Endodermal cell (in vitro differentiated cells): ENCODE measurements around the gene PALM3. TPM values are rescaled to one million over a fixed set of nuclear protein-coding genes. Genes with fewer than 3 reads are reported as not detected.
A peak's percentile ranks its signal among the peaks of the same experiment; 100 is the strongest.

Experiments
- DNase-seq: peaks from one replicate; pipeline ENCODE4 v3.0.0-alpha.2; 2017
- H3K27ac ChIP-seq: 2 replicates; pipeline ENCODE4 v1.5.1; 2013; ENCODE audit warnings: mild to moderate bottlenecking, low read depth, low read length, moderate library complexity
- H3K27me3 ChIP-seq: 2 replicates; pipeline ENCODE4 v1.6.1; 2013; ENCODE audit warnings: mild to moderate bottlenecking, low read length, moderate library complexity; ENCODE audit not compliant: insufficient read depth, control insufficient read depth, poor library complexity, severe bottlenecking
- H3K36me3 ChIP-seq: 2 replicates; pipeline ENCODE4 v1.7.0; 2013; ENCODE audit warnings: mild to moderate bottlenecking, low read length, moderate library complexity; ENCODE audit not compliant: control insufficient read depth, insufficient read depth
- H3K4me1 ChIP-seq: one replicate; pipeline ENCODE4 v1.7.0; 2013; ENCODE audit warnings: low read length; ENCODE audit not compliant: control insufficient read depth, insufficient read depth
- H3K4me3 ChIP-seq: 2 replicates; pipeline ENCODE4 v1.5.1; 2013; ENCODE audit warnings: mild to moderate bottlenecking, low read length, moderate library complexity
- H3K9ac ChIP-seq: 2 replicates; pipeline ENCODE4 v1.6.1; 2013; ENCODE audit warnings: mild to moderate bottlenecking, low read length, moderate library complexity; ENCODE audit not compliant: poor library complexity, severe bottlenecking; ENCODE audit errors: extremely low read depth
- H3K9me3 ChIP-seq: 2 replicates; pipeline ENCODE4 v1.6.1; 2013; ENCODE audit warnings: mild to moderate bottlenecking, low read length, moderate library complexity; ENCODE audit not compliant: control insufficient read depth
- H3K27ac Mint-ChIP-seq: 2 replicates; pipeline ENCODE4 v1.8.0; 2020; ENCODE audit warnings: mixed read lengths
- H3K27me3 Mint-ChIP-seq: 2 replicates; pipeline ENCODE4 v1.8.0; 2021; ENCODE audit warnings: mild to moderate bottlenecking, mixed read lengths; ENCODE audit not compliant: insufficient read depth
- H3K36me3 Mint-ChIP-seq: 2 replicates; pipeline ENCODE4 v1.8.0; 2020; ENCODE audit warnings: low read depth, mixed read lengths
- H3K4me1 Mint-ChIP-seq: 2 replicates; pipeline ENCODE4 v1.8.0; 2020; ENCODE audit warnings: mixed read lengths
- H3K4me3 Mint-ChIP-seq: 2 replicates; pipeline ENCODE4 v1.8.0; 2020; ENCODE audit warnings: mild to moderate bottlenecking, moderate library complexity, mixed read lengths
- H3K9me3 Mint-ChIP-seq: 2 replicates; pipeline ENCODE4 v1.8.0; 2020; ENCODE audit warnings: mild to moderate bottlenecking, mixed read lengths
- WGBS, 2 experiments: methylation state at CpG; one replicate each; pipeline versions ENCODE4 v1.1.5 to v1.1.7; 2013; ENCODE audit warnings: missing lambda C conversion rate in 2 of 2, mixed read lengths in 1 of 2; ENCODE audit not compliant: insufficient coverage in 1 of 2, insufficient read length in 1 of 2; 5-methylcytosine and 5-hydroxymethylcytosine counted together
- total RNA-seq, 2 donors: library from RNA; stranded (reverse); fragmentation: NEBNext Ultra II Directional in 1 of 2; extraction: Animal tissue kit (Norgen Biotek cat#: 25700) in 1 of 2; gene quantifications; 2 replicates in 1 of 2; 3 replicates in 1 of 2; pipeline ENCODE4 v1.2.1, GENCODE V29; 2021
- TF ChIP-seq, protein P1 (sequence below): fragments of 200-600 bp; sonication (generic); conservative IDR thresholded peaks from 2 replicates; pipeline ENCODE4 v1.5.0; 2021; ENCODE audit warnings: antibody characterized with exemption, mild to moderate bottlenecking

The PALM3 gene
- total RNA-seq, 2 donors from 2014 or later: 1.3 to 4.9 TPM

- no peak overlapping the region for H3K27ac ChIP-seq
- Mint-ChIP-seq H3K4me3 (peak overlapping the region; percentile 82), H3K27me3 (no peaks in the 10 kb centered on the region), H3K9me3 (peaks cover 6% of the 10 kb centered on the region), H3K27ac (peak overlapping the region; percentile 80), H3K4me1 (no peaks in the 10 kb centered on the region), H3K36me3 (peaks cover 11% of the 10 kb centered on the region)
- no peak overlapping the region for H3K9ac ChIP-seq
- H3K27me3 ChIP-seq: no peaks in the 10 kb centered on the region
- H3K36me3 ChIP-seq: peaks cover 6% of the 10 kb centered on the region
- H3K4me3 ChIP-seq: peak overlapping the region; percentile 55
- no peak for DNase-seq
- 88 to 91% methylated on average over 7 to 14 of the region's 14 CpGs for WGBS, 2 experiments
- H3K4me1 ChIP-seq: no peaks in the 10 kb centered on the region
- H3K9me3 ChIP-seq: peaks cover 1% of the 10 kb centered on the region
- TF ChIP-seq, protein P1, sequence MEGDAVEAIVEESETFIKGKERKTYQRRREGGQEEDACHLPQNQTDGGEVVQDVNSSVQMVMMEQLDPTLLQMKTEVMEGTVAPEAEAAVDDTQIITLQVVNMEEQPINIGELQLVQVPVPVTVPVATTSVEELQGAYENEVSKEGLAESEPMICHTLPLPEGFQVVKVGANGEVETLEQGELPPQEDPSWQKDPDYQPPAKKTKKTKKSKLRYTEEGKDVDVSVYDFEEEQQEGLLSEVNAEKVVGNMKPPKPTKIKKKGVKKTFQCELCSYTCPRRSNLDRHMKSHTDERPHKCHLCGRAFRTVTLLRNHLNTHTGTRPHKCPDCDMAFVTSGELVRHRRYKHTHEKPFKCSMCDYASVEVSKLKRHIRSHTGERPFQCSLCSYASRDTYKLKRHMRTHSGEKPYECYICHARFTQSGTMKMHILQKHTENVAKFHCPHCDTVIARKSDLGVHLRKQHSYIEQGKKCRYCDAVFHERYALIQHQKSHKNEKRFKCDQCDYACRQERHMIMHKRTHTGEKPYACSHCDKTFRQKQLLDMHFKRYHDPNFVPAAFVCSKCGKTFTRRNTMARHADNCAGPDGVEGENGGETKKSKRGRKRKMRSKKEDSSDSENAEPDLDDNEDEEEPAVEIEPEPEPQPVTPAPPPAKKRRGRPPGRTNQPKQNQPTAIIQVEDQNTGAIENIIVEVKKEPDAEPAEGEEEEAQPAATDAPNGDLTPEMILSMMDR: no peak
Observed at GRCh38 chr19:14004619-14005348, 57.1 kb downstream of the PALM3 start.

Other genes with a start within 250 kb of the PALM3 start
- under 1 TPM in 1 of 2 donors, not detected in 1; 0.64 TPM for gene NANOS3, start 184.9 kb downstream of the PALM3 start, total RNA-seq
- gene BRME1, start 156.0 kb downstream of the PALM3 start, total RNA-seq: 1 to 10 TPM; 4.4 to 7.4 TPM
- gene CC2D1A, start 155.9 kb downstream of the PALM3 start, total RNA-seq: 10 to 100 TPM; 45.1 to 55.9 TPM
- under 1 TPM in 1 of 2 donors, not detected in 1; 0.29 TPM for gene PODNL1, start 123.7 kb downstream of the PALM3 start, total RNA-seq
- gene DCAF15, start 109.6 kb downstream of the PALM3 start, total RNA-seq: 10 to 100 TPM; 62.4 to 72.9 TPM
- 10 to 100 TPM; 17.1 to 24.3 TPM for gene RFX1, start 55.8 kb downstream of the PALM3 start, total RNA-seq
- gene RLN3, start 33.9 kb downstream of the PALM3 start, total RNA-seq: not detected
- 10 to 100 TPM; 10.3 to 10.8 TPM for gene IL27RA, start 30.3 kb downstream of the PALM3 start, total RNA-seq
- gene MISP3, start 10.7 kb upstream of the PALM3 start, total RNA-seq: 1 to 10 TPM in 1 of 2 donors, under 1 TPM in 1; 0.73 to 1.4 TPM
- gene C19orf67, start 23.7 kb upstream of the PALM3 start, total RNA-seq: 1 to 10 TPM in 1 of 2 donors, under 1 TPM in 1; 0.73 to 1.1 TPM
- 100 to 1,000 TPM in 1 of 2 donors, 10 to 100 TPM in 1; 94.2 to 126 TPM for gene SAMD1, start 28.7 kb upstream of the PALM3 start, total RNA-seq
- 10 to 100 TPM; 62.1 to 73.8 TPM for gene PRKACA, start 55.7 kb upstream of the PALM3 start, total RNA-seq
- 10 to 100 TPM; 37.8 to 47.8 TPM for gene ASF1B, start 74.5 kb upstream of the PALM3 start, total RNA-seq
- 10 to 100 TPM; 70.8 to 82.6 TPM for gene ADGRL1, start 144.1 kb upstream of the PALM3 start, total RNA-seq